Neural crest cell (in vitro differentiated cells): Measurements from ENCODE around the gene LGR6. TPM values are rescaled to one million over a fixed set of nuclear protein-coding genes. Genes with fewer than 3 reads are reported as not detected.

Experiments used
- DNase-seq: peaks from one replicate; pipeline ENCODE4 v3.0.0; 2021; ENCODE audit warnings: low read depth, mixed read lengths, low spot score
- H3K27ac Mint-ChIP-seq: one replicate; pipeline ENCODE4 v1.8.0; 2021; ENCODE audit warnings: mild to moderate bottlenecking, mixed read lengths; ENCODE audit not compliant: unreplicated experiment
- H3K27me3 Mint-ChIP-seq: 2 replicates; pipeline ENCODE4 v1.8.0; 2021; ENCODE audit warnings: low read depth, mild to moderate bottlenecking, mixed read lengths
- H3K36me3 Mint-ChIP-seq: 2 replicates; pipeline ENCODE4 v1.8.0; 2021; ENCODE audit warnings: low read depth, mild to moderate bottlenecking, mixed read lengths
- H3K4me1 Mint-ChIP-seq: 2 replicates; pipeline ENCODE4 v1.8.0; 2021; ENCODE audit warnings: mixed read lengths
- H3K4me3 Mint-ChIP-seq: one replicate; pipeline ENCODE4 v1.8.0; 2021; ENCODE audit warnings: mild to moderate bottlenecking, mixed read lengths
- H3K9me3 Mint-ChIP-seq: 2 replicates; pipeline ENCODE4 v1.8.0; 2021; ENCODE audit warnings: mixed read lengths
- CTCF ChIP-seq: fragments of 200-600 bp; sonication (generic); conservative IDR thresholded peaks from 2 replicates; pipeline ENCODE4 v1.5.0; 2021; ENCODE audit warnings: antibody characterized with exemption, mild to moderate bottlenecking
- total RNA-seq: library from RNA; stranded (reverse); gene quantifications from 2 replicates; pipeline ENCODE4 v1.2.1, GENCODE V29; 2021

Gene LGR6
- total RNA-seq, 1 donor from 2014 or later, result 0.16 TPM

- no peak for DNase-seq
- H3K27ac Mint-ChIP-seq, result no peak overlapping the region
Observed at GRCh38 chr1:202245391-202245790, 51.8 kb downstream of the LGR6 start.

GRCh38 chr1:202247104-202247503 is 53.5 kb downstream of the LGR6 start:
- DNase-seq, result no peak
- TF ChIP-seq CTCF, result no peak
- H3K4me3 Mint-ChIP-seq, result no peak overlapping the region
- no peaks in the 10 kb centered on the region for H3K4me1 Mint-ChIP-seq
- H3K36me3 Mint-ChIP-seq, result no peaks in the 10 kb centered on the region
- H3K27me3 Mint-ChIP-seq, result no peaks in the 10 kb centered on the region
- no peaks in the 10 kb centered on the region for H3K9me3 Mint-ChIP-seq
- H3K27ac Mint-ChIP-seq, result no peak overlapping the region

More at GRCh38 chr1:202245391-202245790, 51.8 kb downstream of the LGR6 start:
- Mint-ChIP-seq H3K27me3 (no peaks in the 10 kb centered on the region), H3K4me3 (no peak overlapping the region), H3K9me3 (no peaks in the 10 kb centered on the region), H3K36me3 (no peaks in the 10 kb centered on the region), H3K4me1 (no peaks in the 10 kb centered on the region)
- no peak for TF ChIP-seq CTCF

GRCh38 chr1:202247837-202248795 is 54.5 kb downstream of the LGR6 start:
- Mint-ChIP-seq H3K27ac (no peak overlapping the region), H3K9me3 (no peaks in the 10 kb centered on the region), H3K4me3 (no peak overlapping the region)

GRCh38 chr1:202248861-202249260 is 55.3 kb downstream of the LGR6 start:
- no peak for TF ChIP-seq CTCF
- H3K4me1 Mint-ChIP-seq, result no peaks in the 10 kb centered on the region
- no peak for DNase-seq
- no peak overlapping the region for H3K27ac Mint-ChIP-seq
- no peaks in the 10 kb centered on the region for H3K36me3 Mint-ChIP-seq
- H3K4me3 Mint-ChIP-seq, result no peak overlapping the region
- H3K27me3 Mint-ChIP-seq, result no peaks in the 10 kb centered on the region
- no peaks in the 10 kb centered on the region for H3K9me3 Mint-ChIP-seq

More at GRCh38 chr1:202247837-202248795, 54.5 kb downstream of the LGR6 start:
- Mint-ChIP-seq H3K36me3 (no peaks in the 10 kb centered on the region), H3K27me3 (no peaks in the 10 kb centered on the region), H3K4me1 (no peaks in the 10 kb centered on the region)
- DNase-seq, result no peak
- TF ChIP-seq CTCF, result no peak

- no peak overlapping the region for H3K4me3 Mint-ChIP-seq
- no peaks in the 10 kb centered on the region for H3K36me3 Mint-ChIP-seq
- H3K9me3 Mint-ChIP-seq, result no peaks in the 10 kb centered on the region
- TF ChIP-seq CTCF, result no peak
- H3K27me3 Mint-ChIP-seq, result no peaks in the 10 kb centered on the region
- H3K4me1 Mint-ChIP-seq, result no peaks in the 10 kb centered on the region
- DNase-seq, result no peak
- H3K27ac Mint-ChIP-seq, result peak overlapping the region; percentile 47
Observed at GRCh38 chr1:202249436-202249835, 55.8 kb downstream of the LGR6 start.
